ENCODE results near the gene HOXB3.

The HOXB3 gene

GRCh38 chr17:48615047-48615962, 25.3 kb upstream of the HOXB3 start, which contains the start of gene HOXB8:
Gene HOXB8, minus strand, starts transcription at chr17:48615292. Its CDS starts 588 bp downstream, at chr17:48614704.
- Histone ChIP-seq H3K27ac (ENCODE audit: low read depth, low read length) (no peak within 1 kb of the TSS), H3K9me3 (ENCODE audit: low read length) (no peaks in the 10 kb centered on the region), H3K36me3 (ENCODE audit: insufficient read depth, low read length) (no peaks in the 10 kb centered on the region), H3K9ac (ENCODE audit: low read length) (no peak within 1 kb of the TSS), H3K4me3 (ENCODE audit: low read depth in 1 of 2, low read length in 2 of 2) (no peak within 1 kb of the TSS), H3K27me3 (ENCODE audit: control insufficient read depth in 1 of 2, insufficient read depth in 2 of 2, low read length in 2 of 2) (peaks cover 64 to 97% of the 10 kb centered on the region in 2 donors), H3K4me1 (ENCODE audit: insufficient read depth, low read length) (peaks cover 12% of the 10 kb centered on the region)

- Histone ChIP-seq H3K27ac (ENCODE audit: low read depth, low read length) (no peak overlapping the region), H3K9ac (ENCODE audit: low read length) (no peak overlapping the region), H3K9me3 (ENCODE audit: low read length) (no peaks in the 10 kb centered on the region), H3K36me3 (ENCODE audit: insufficient read depth, low read length) (no peaks in the 10 kb centered on the region), H3K27me3 (ENCODE audit: control insufficient read depth in 1 of 2, insufficient read depth in 2 of 2, low read length in 2 of 2) (peaks cover 54 to 92% of the 10 kb centered on the region in 2 donors), H3K4me1 (ENCODE audit: insufficient read depth, low read length) (peaks cover 14% of the 10 kb centered on the region), H3K4me3 (ENCODE audit: low read depth in 1 of 2, low read length in 2 of 2) (no peak overlapping the region)
Observed at GRCh38 chr17:48613862-48614694, 24.0 kb upstream of the HOXB3 start.

GRCh38 chr17:48612854-48613691, 23.0 kb upstream of the HOXB3 start:
- Histone ChIP-seq H3K9ac (ENCODE audit: low read length) (no peak overlapping the region), H3K27ac (ENCODE audit: low read depth, low read length) (no peak overlapping the region), H3K36me3 (ENCODE audit: insufficient read depth, low read length) (no peaks in the 10 kb centered on the region), H3K27me3 (ENCODE audit: control insufficient read depth in 1 of 2, insufficient read depth in 2 of 2, low read length in 2 of 2) (peaks cover 50 to 82% of the 10 kb centered on the region in 2 donors), H3K4me3 (ENCODE audit: low read depth in 1 of 2, low read length in 2 of 2) (peak overlapping the region; percentile 18 to 45), H3K9me3 (ENCODE audit: low read length) (no peaks in the 10 kb centered on the region), H3K4me1 (ENCODE audit: insufficient read depth, low read length) (peaks cover 4% of the 10 kb centered on the region)

- Histone ChIP-seq H3K9ac (ENCODE audit: low read length) (no peak overlapping the region), H3K27ac (ENCODE audit: low read depth, low read length) (no peak overlapping the region), H3K27me3 (ENCODE audit: control insufficient read depth in 1 of 2, insufficient read depth in 2 of 2, low read length in 2 of 2) (peaks cover 44 to 76% of the 10 kb centered on the region in 2 donors), H3K9me3 (ENCODE audit: low read length) (no peaks in the 10 kb centered on the region), H3K4me1 (ENCODE audit: insufficient read depth, low read length) (peaks cover 3% of the 10 kb centered on the region), H3K36me3 (ENCODE audit: insufficient read depth, low read length) (no peaks in the 10 kb centered on the region), H3K4me3 (ENCODE audit: low read depth in 1 of 2, low read length in 2 of 2) (peak overlapping the region; percentile 18 to 45)
Observed at GRCh38 chr17:48612456-48612853, 22.4 kb upstream of the HOXB3 start.

- H3K9ac ChIP-seq (ENCODE audit: low read length), result no peak overlapping the region
- no peaks in the 10 kb centered on the region for H3K36me3 ChIP-seq (ENCODE audit: insufficient read depth, low read length)
- peaks cover 38 to 75% of the 10 kb centered on the region in 2 donors for H3K27me3 ChIP-seq (ENCODE audit: control insufficient read depth in 1 of 2, insufficient read depth in 2 of 2, low read length in 2 of 2)
- H3K4me1 ChIP-seq (ENCODE audit: insufficient read depth, low read length), result peaks cover 3% of the 10 kb centered on the region
- no peak overlapping the region for H3K4me3 ChIP-seq (ENCODE audit: low read depth in 1 of 2, low read length in 2 of 2)
- H3K9me3 ChIP-seq (ENCODE audit: low read length), result no peaks in the 10 kb centered on the region
- H3K27ac ChIP-seq (ENCODE audit: low read depth, low read length), result no peak overlapping the region
Observed at GRCh38 chr17:48611681-48612455, 21.8 kb upstream of the HOXB3 start.

GRCh38 chr17:48611213-48611612, 21.2 kb upstream of the HOXB3 start:
- Histone ChIP-seq H3K4me3 (ENCODE audit: low read depth in 1 of 2, low read length in 2 of 2) (peak overlapping the region; percentile 51 to 74), H3K36me3 (ENCODE audit: insufficient read depth, low read length) (no peaks in the 10 kb centered on the region), H3K9ac (ENCODE audit: low read length) (peak overlapping the region; percentile 27), H3K9me3 (ENCODE audit: low read length) (no peaks in the 10 kb centered on the region), H3K27me3 (ENCODE audit: control insufficient read depth in 1 of 2, insufficient read depth in 2 of 2, low read length in 2 of 2) (peaks cover 31 to 70% of the 10 kb centered on the region in 2 donors), H3K27ac (ENCODE audit: low read depth, low read length) (peak overlapping the region; percentile 57), H3K4me1 (ENCODE audit: insufficient read depth, low read length) (peaks cover 3% of the 10 kb centered on the region)

- H3K9ac ChIP-seq (ENCODE audit: low read length), result peak within 1 kb of the TSS; percentile 27
- H3K27ac ChIP-seq (ENCODE audit: low read depth, low read length), result peak within 1 kb of the TSS; percentile 57
- peaks cover 25 to 63% of the 10 kb centered on the region in 2 donors for H3K27me3 ChIP-seq (ENCODE audit: control insufficient read depth in 1 of 2, insufficient read depth in 2 of 2, low read length in 2 of 2)
- peaks cover 4% of the 10 kb centered on the region for H3K4me1 ChIP-seq (ENCODE audit: insufficient read depth, low read length)
- H3K9me3 ChIP-seq (ENCODE audit: low read length), result no peaks in the 10 kb centered on the region
- H3K4me3 ChIP-seq (ENCODE audit: low read depth in 1 of 2, low read length in 2 of 2), result peak within 1 kb of the TSS; percentile 74 to 80
- H3K36me3 ChIP-seq (ENCODE audit: insufficient read depth, low read length), result no peaks in the 10 kb centered on the region
Observed at GRCh38 chr17:48610282-48611211, 20.5 kb upstream of the HOXB3 start, which contains the start of gene HOXB7. Gene HOXB7, minus strand, starts transcription at chr17:48611017. Its CDS starts 99 bp downstream, at chr17:48610918.

GRCh38 chr17:48609759-48610281, 19.8 kb upstream of the HOXB3 start:
- H3K36me3 ChIP-seq (ENCODE audit: insufficient read depth, low read length), result no peaks in the 10 kb centered on the region
- H3K9ac ChIP-seq (ENCODE audit: low read length), result no peak overlapping the region
- H3K9me3 ChIP-seq (ENCODE audit: low read length), result no peaks in the 10 kb centered on the region
- peaks cover 17 to 56% of the 10 kb centered on the region in 2 donors for H3K27me3 ChIP-seq (ENCODE audit: control insufficient read depth in 1 of 2, insufficient read depth in 2 of 2, low read length in 2 of 2)
- peak overlapping the region; percentile 57 for H3K27ac ChIP-seq (ENCODE audit: low read depth, low read length)
- H3K4me1 ChIP-seq (ENCODE audit: insufficient read depth, low read length), result peaks cover 9% of the 10 kb centered on the region
- peak overlapping the region; percentile 74 to 80 for H3K4me3 ChIP-seq (ENCODE audit: low read depth in 1 of 2, low read length in 2 of 2)

- H3K9me3 ChIP-seq (ENCODE audit: low read length), result no peaks in the 10 kb centered on the region
- H3K27me3 ChIP-seq (ENCODE audit: control insufficient read depth in 1 of 2, insufficient read depth in 2 of 2, low read length in 2 of 2), result peaks cover 11 to 48% of the 10 kb centered on the region in 2 donors
- no peak overlapping the region for H3K4me3 ChIP-seq (ENCODE audit: low read depth in 1 of 2, low read length in 2 of 2)
- peaks cover 9% of the 10 kb centered on the region for H3K4me1 ChIP-seq (ENCODE audit: insufficient read depth, low read length)
- peaks cover 1% of the 10 kb centered on the region for H3K36me3 ChIP-seq (ENCODE audit: insufficient read depth, low read length)
- H3K9ac ChIP-seq (ENCODE audit: low read length), result no peak overlapping the region
- no peak overlapping the region for H3K27ac ChIP-seq (ENCODE audit: low read depth, low read length)
Observed at GRCh38 chr17:48609033-48609432, 19.0 kb upstream of the HOXB3 start.

All from muscle layer of colon (tissue), 2 donors.